Measurements from ENCODE around the gene SH3RF3. TPM values are rescaled to one million over a fixed set of nuclear protein-coding genes. Genes with fewer than 3 reads are reported as not detected.

SH3RF3 gene
- total and polyA plus RNA-seq, 5 donors from 2014 or later = 0.16 to 1.6 (median 0.76) TPM

DNA sequence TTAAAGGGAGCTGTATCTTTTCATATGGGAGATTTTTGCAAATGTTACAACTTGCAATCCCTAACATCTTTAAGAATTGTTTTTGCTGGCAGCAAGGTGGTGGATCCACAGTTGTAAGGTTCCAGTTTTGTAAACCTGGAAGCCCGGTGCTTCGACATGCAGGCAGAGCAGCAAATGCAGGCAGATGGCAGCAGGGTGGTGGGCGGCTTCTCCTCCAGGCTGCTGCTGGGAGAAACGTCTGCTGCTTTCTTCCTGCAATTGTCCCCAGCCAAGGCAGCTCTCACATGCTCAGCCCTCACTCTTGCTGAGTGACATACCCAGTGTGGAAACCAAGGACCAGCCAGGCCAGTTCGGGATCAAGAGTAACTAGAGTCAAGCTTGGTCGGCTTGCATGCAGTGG lies 318.8 kb downstream of the SH3RF3 start:
- DNase-seq = no peak
- peaks cover 2% of the 10 kb centered on the region for H3K36me3 ChIP-seq (ENCODE audit: control insufficient read depth, insufficient read depth, low read length)
- H3K9me3 Mint-ChIP-seq = peaks cover under 1 to 20% (median 6%) of the 10 kb centered on the region in 7 donors
- no peaks in the 10 kb centered on the region for H3K4me1 Mint-ChIP-seq
- no peak overlapping the region for H3K4me3 Mint-ChIP-seq
- H3K4me1 ChIP-seq (ENCODE audit: control insufficient read depth, insufficient read depth, low read length, poor library complexity, severe bottlenecking) = no peaks in the 10 kb centered on the region
- H3K27ac ChIP-seq (ENCODE audit: insufficient read depth, low read length, poor library complexity, severe bottlenecking) = no peak overlapping the region
- ATAC-seq (ENCODE audit: low read depth in 2 of 2) = no peak
- peaks cover 12 to 16% of the 10 kb centered on the region in 2 experiments for H3K9me3 ChIP-seq (ENCODE audit: control insufficient read depth in 2 of 2, low read length in 2 of 2)
- no peaks in the 10 kb centered on the region for H3K27me3 Mint-ChIP-seq
- no peaks in the 10 kb centered on the region for H3K27me3 ChIP-seq (ENCODE audit: control insufficient read depth, insufficient read depth, low read length)
- no peak overlapping the region for H3K27ac Mint-ChIP-seq
- H3K36me3 Mint-ChIP-seq = peaks cover 23% of the 10 kb centered on the region
- no peak overlapping the region for H3K4me3 ChIP-seq (ENCODE audit: low read depth, low read length)

DNA sequence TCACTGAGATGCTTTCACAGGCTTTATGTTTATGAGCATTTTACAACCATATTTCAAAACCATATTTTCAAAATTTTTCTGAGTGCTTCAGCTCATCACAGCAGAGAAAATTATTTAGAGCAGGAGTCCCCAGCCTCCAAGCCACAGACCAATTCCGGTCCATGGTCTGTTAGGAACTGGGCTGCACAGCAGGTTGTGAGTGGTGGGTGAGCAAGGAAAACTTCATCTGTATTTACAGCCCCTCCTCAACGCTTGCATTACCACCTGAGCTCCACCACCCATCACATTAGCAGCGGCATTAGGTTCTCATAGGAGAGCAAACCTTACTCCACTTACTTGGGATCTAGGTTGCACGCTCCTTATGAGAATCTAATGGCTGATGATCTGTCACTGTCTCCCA lies 319.2 kb downstream of the SH3RF3 start:
- no peaks in the 10 kb centered on the region for H3K4me1 ChIP-seq (ENCODE audit: control insufficient read depth, insufficient read depth, low read length, poor library complexity, severe bottlenecking)
- no peak for DNase-seq
- H3K9me3 ChIP-seq (ENCODE audit: control insufficient read depth in 2 of 2, low read length in 2 of 2) = peaks cover 7 to 12% of the 10 kb centered on the region in 2 experiments
- H3K36me3 ChIP-seq (ENCODE audit: control insufficient read depth, insufficient read depth, low read length) = peaks cover under 1% of the 10 kb centered on the region
- H3K4me3 ChIP-seq (ENCODE audit: low read depth, low read length) = no peak overlapping the region
- no peak overlapping the region for H3K4me3 Mint-ChIP-seq
- H3K4me1 Mint-ChIP-seq = no peaks in the 10 kb centered on the region
- H3K27ac Mint-ChIP-seq = no peak overlapping the region
- H3K36me3 Mint-ChIP-seq = peaks cover 23% of the 10 kb centered on the region
- H3K27me3 ChIP-seq (ENCODE audit: control insufficient read depth, insufficient read depth, low read length) = no peaks in the 10 kb centered on the region
- no peak for ATAC-seq (ENCODE audit: low read depth in 2 of 2)
- no peak overlapping the region for H3K27ac ChIP-seq (ENCODE audit: insufficient read depth, low read length, poor library complexity, severe bottlenecking)
- no peaks in the 10 kb centered on the region for H3K27me3 Mint-ChIP-seq
- peaks cover 0 to 16% (median 5%) of the 10 kb centered on the region in 7 donors for H3K9me3 Mint-ChIP-seq

DNA sequence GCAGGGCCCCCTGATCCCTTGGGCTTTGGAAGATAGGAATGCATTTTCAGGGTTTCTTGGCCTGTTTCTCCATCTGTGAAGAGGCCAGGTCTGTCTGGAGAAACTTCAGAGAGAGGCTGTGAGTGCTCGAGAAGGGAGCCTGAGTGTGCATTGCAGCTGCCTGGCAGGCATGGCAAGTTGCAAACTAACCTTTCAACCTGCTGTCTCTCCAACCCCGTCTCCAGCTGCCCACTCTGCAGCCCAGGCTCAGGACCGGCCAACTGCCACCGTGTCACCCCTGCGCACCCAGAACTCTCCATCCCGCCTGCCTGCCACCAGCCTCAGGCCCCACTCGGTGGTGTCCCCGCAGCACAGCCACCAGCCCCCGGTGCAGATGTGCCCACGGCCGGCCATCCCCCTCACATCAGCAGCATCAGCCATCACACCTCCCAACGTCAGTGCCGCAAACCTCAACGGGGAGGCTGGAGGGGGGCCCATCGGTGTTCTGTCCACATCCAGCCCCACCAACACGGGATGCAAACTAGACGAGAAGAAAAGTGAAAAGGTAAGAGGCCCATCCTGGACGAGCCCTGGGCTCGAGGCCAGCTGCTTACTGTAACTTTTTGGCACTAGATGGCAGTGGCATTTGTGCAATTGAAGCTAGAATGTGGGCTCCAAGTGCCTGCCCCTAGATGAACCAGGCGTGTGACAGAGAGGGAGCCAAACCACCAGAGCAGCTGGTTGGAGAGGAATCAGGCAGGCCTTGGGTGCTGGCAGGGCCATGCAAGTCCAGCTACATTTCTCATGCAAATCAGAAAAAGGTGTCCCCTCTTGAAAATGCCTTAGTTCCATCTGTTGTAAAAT lies 320.2 kb downstream of the SH3RF3 start:
- Mint-ChIP-seq H3K36me3 (peaks cover 23% of the 10 kb centered on the region), H3K4me3 (no peak overlapping the region), H3K9me3 (peaks cover 0 to 9% (median 4%) of the 10 kb centered on the region in 7 donors), H3K27me3 (no peaks in the 10 kb centered on the region), H3K27ac (no peak overlapping the region), H3K4me1 (no peaks in the 10 kb centered on the region)
- Histone ChIP-seq H3K27me3 (ENCODE audit: control insufficient read depth, insufficient read depth, low read length) (no peaks in the 10 kb centered on the region), H3K4me3 (ENCODE audit: low read depth, low read length) (no peak overlapping the region), H3K4me1 (ENCODE audit: control insufficient read depth, insufficient read depth, low read length, poor library complexity, severe bottlenecking) (no peaks in the 10 kb centered on the region), H3K9me3 (ENCODE audit: control insufficient read depth in 2 of 2, low read length in 2 of 2) (peaks cover 4% of the 10 kb centered on the region in 2 experiments), H3K27ac (ENCODE audit: insufficient read depth, low read length, poor library complexity, severe bottlenecking) (no peak overlapping the region), H3K36me3 (ENCODE audit: control insufficient read depth, insufficient read depth, low read length) (no peaks in the 10 kb centered on the region)
- ATAC-seq (ENCODE audit: low read depth in 2 of 2) (no peak), DNase-seq (no peak)

DNA sequence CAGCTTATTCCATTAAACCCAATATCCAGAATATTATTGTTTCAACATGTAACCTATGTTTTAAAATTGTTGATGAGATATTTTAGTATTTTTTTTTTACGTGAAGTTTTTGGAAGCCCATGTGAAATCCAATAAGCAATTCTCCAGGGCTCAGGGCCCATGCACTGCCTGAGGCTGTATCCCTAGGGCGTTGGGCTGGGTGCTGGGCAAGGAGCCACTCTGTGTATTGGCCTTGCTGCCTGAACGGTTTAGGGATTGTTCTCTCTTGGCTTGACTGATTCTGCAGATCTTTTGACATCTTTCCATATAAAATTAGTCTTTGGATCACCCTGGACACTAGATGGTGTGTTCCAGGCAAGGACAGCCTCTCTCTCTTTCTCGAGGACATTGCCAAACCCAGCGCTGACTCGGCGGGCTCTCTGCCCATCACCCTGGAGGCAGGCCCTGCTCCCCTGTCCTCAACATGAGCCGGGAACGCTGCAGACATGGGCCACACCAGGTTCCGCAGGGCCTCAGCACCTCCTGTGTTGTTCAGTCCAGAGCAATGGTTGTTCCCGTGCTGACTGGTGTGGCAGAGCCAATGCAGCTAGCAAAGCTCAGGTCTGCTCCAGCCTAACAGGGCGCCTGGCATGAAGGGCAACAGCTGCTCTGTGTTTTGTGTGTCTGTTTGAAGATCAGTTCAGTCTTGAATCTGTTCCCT lies 321.7 kb downstream of the SH3RF3 start:
- Mint-ChIP-seq H3K36me3 (peaks cover 15% of the 10 kb centered on the region), H3K27ac (no peak overlapping the region), H3K9me3 (peaks cover 0 to 3% (median 0%) of the 10 kb centered on the region in 7 donors), H3K27me3 (no peaks in the 10 kb centered on the region), H3K4me3 (no peak overlapping the region), H3K4me1 (peaks cover 0 to 3% (median 0%) of the 10 kb centered on the region in 4 donors)
- Histone ChIP-seq H3K36me3 (ENCODE audit: control insufficient read depth, insufficient read depth, low read length) (no peaks in the 10 kb centered on the region), H3K27me3 (ENCODE audit: control insufficient read depth, insufficient read depth, low read length) (no peaks in the 10 kb centered on the region), H3K9me3 (ENCODE audit: control insufficient read depth in 2 of 2, low read length in 2 of 2) (no peaks in the 10 kb centered on the region), H3K4me1 (ENCODE audit: control insufficient read depth, insufficient read depth, low read length, poor library complexity, severe bottlenecking) (no peaks in the 10 kb centered on the region), H3K27ac (ENCODE audit: insufficient read depth, low read length, poor library complexity, severe bottlenecking) (no peak overlapping the region), H3K4me3 (ENCODE audit: low read depth, low read length) (no peak overlapping the region)
- DNase-seq = no peak
- ATAC-seq (ENCODE audit: low read depth in 2 of 2) = no peak

DNA sequence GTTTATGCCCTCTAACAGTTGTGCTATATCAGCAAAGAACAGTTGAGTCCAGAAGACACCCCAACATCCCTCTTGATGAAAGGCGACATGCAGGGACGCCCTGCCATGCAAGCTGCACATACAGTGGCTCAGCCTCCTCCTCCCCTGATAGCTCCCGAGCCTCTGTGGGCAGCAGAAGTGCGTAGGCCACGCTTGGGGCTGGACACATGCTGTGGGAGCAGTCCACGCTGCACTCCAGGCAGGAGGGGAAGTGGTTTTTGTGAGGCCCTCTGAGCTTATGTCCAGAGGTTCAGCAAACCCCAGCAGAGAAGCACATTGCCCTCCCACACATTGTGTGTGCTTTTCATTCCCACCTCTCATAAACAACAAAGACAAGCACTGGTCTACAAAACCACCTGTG lies 322.7 kb downstream of the SH3RF3 start:
- no peaks in the 10 kb centered on the region for H3K9me3 ChIP-seq (ENCODE audit: control insufficient read depth in 2 of 2, low read length in 2 of 2)
- no peak overlapping the region for H3K27ac ChIP-seq (ENCODE audit: insufficient read depth, low read length, poor library complexity, severe bottlenecking)
- no peak for DNase-seq
- Mint-ChIP-seq H3K9me3 (no peaks in the 10 kb centered on the region), H3K27me3 (no peaks in the 10 kb centered on the region), H3K36me3 (peaks cover 17% of the 10 kb centered on the region), H3K27ac (no peak overlapping the region), H3K4me3 (no peak overlapping the region), H3K4me1 (peaks cover 0 to 3% (median 0%) of the 10 kb centered on the region in 4 donors)
- no peak overlapping the region for H3K4me3 ChIP-seq (ENCODE audit: low read depth, low read length)
- H3K27me3 ChIP-seq (ENCODE audit: control insufficient read depth, insufficient read depth, low read length) = no peaks in the 10 kb centered on the region
- H3K4me1 ChIP-seq (ENCODE audit: control insufficient read depth, insufficient read depth, low read length, poor library complexity, severe bottlenecking) = no peaks in the 10 kb centered on the region
- ATAC-seq (ENCODE audit: low read depth in 2 of 2) = no peak
- H3K36me3 ChIP-seq (ENCODE audit: control insufficient read depth, insufficient read depth, low read length) = no peaks in the 10 kb centered on the region

DNA sequence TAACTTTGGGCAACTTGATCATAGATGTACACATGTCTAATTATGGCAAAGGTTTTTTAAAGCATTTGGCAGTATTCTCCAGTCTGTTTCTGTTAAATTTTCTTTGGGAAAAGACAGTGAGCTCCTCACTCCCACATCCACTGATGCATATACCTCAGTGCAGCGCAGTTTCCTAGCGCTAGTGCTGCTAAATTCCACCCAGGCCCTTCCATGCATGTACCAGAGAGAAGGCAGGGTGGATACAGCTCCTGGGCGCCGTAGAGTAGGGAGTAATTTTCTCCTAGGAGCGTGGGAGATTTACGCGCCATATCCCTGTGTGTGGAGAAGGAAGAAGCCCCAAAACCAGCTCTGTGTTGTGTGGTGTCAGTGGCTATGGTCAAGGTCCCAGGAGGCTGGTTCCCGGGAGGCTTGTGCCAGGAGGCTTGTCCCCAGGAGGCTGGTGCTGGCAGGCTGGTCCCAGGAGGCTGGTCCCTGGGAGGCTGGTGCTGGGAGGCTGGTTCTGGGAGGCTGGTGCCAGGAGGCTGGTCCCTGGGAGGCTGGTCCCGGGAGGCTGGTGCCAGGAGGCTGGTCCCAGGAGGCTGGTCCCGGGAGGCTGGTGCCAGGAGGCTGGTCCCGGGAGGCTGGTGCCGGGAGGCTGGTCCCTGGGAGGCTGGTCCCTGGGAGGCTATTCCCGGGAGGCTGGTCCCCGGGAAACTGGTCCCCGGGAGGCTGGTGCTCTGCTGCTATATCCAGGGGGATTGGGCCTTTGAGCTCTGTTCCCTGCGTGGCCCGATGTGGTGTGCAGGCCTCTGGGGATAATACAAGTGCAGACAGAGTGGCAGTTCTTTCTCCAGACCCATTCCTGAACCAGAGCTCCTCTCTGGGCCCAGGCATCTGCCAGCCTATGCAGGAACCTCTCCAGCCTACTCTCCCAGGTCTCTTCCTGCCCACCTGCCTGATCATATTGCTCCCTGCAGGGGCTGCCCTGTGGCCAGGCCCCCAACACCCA lies 323.6 kb downstream of the SH3RF3 start:
- H3K27ac Mint-ChIP-seq = peak overlapping the region in 1 of 3 donors; percentile 31
- H3K9me3 ChIP-seq (ENCODE audit: control insufficient read depth in 2 of 2, low read length in 2 of 2) = no peaks in the 10 kb centered on the region
- H3K27me3 Mint-ChIP-seq = no peaks in the 10 kb centered on the region
- H3K36me3 ChIP-seq (ENCODE audit: control insufficient read depth, insufficient read depth, low read length) = no peaks in the 10 kb centered on the region
- H3K4me1 ChIP-seq (ENCODE audit: control insufficient read depth, insufficient read depth, low read length, poor library complexity, severe bottlenecking) = no peaks in the 10 kb centered on the region
- DNase-seq (no peak), ATAC-seq (ENCODE audit: low read depth in 2 of 2) (no peak)
- H3K27ac ChIP-seq (ENCODE audit: insufficient read depth, low read length, poor library complexity, severe bottlenecking) = no peak overlapping the region
- peaks cover 20% of the 10 kb centered on the region for H3K36me3 Mint-ChIP-seq
- H3K4me3 ChIP-seq (ENCODE audit: low read depth, low read length) = no peak overlapping the region
- no peaks in the 10 kb centered on the region for H3K9me3 Mint-ChIP-seq
- H3K27me3 ChIP-seq (ENCODE audit: control insufficient read depth, insufficient read depth, low read length) = no peaks in the 10 kb centered on the region
- H3K4me1 Mint-ChIP-seq = peaks cover 0 to 3% (median 0%) of the 10 kb centered on the region in 4 donors
- no peak overlapping the region for H3K4me3 Mint-ChIP-seq

DNA sequence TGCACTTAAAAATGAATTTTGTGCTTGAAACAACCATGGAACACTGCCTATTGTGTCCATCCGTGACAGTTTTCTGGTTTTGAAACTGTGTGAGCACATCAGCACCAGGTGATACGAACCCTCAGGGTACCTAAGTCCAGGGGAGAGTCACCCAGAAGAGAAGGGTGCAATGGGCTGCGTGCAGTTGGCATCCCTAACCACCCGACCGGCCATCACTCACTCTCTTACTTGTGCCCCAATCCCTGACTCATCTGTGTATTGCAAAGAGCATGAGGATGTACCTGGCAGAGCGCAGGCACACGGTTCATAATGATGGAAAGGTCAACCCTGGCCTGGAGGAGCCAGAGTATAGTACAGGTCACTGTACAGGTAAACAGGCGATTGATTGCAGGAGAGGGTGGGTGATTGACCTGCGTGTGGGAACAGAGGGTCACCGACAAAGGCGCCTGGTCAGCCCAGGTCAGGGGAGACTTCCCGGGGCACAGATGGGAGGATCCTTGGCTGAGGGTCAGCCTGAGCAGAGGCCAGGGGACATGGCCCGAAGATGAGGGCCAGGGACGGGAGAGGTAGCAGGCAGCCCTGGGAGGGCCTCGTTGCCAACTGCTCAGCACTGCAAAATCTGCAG lies 324.5 kb downstream of the SH3RF3 start:
- H3K27ac ChIP-seq (ENCODE audit: insufficient read depth, low read length, poor library complexity, severe bottlenecking) = no peak overlapping the region
- H3K36me3 ChIP-seq (ENCODE audit: control insufficient read depth, insufficient read depth, low read length) = no peaks in the 10 kb centered on the region
- no peak overlapping the region for H3K4me3 ChIP-seq (ENCODE audit: low read depth, low read length)
- Mint-ChIP-seq H3K27me3 (no peaks in the 10 kb centered on the region), H3K4me3 (no peak overlapping the region), H3K36me3 (peaks cover 20% of the 10 kb centered on the region), H3K4me1 (peaks cover 0 to 3% (median 0%) of the 10 kb centered on the region in 4 donors), H3K27ac (peak overlapping the region in 1 of 3 donors; percentile 31), H3K9me3 (no peaks in the 10 kb centered on the region)
- no peaks in the 10 kb centered on the region for H3K27me3 ChIP-seq (ENCODE audit: control insufficient read depth, insufficient read depth, low read length)
- no peak for ATAC-seq (ENCODE audit: low read depth in 2 of 2)
- no peak for DNase-seq
- no peaks in the 10 kb centered on the region for H3K4me1 ChIP-seq (ENCODE audit: control insufficient read depth, insufficient read depth, low read length, poor library complexity, severe bottlenecking)
- no peaks in the 10 kb centered on the region for H3K9me3 ChIP-seq (ENCODE audit: control insufficient read depth in 2 of 2, low read length in 2 of 2)
